Tibial nerve (tissue), 4 donors: ENCODE data around the gene SMAD1. TPM values are rescaled to one million over a fixed set of nuclear protein-coding genes. Genes with fewer than 3 reads are reported as not detected.

Experiments used
- DNase-seq, 2 donors: peaks; one replicate each; pipeline ENCODE4 v3.0.0-alpha.2; 2019; ENCODE audit warnings: low spot score in 2 of 2
- H3K27ac ChIP-seq, 4 donors: fragments of 200-600 bp; sonication (generic) in 3 of 4; one replicate each; pipeline ENCODE4 v1.5.1; 2017 to 2019; ENCODE audit warnings: mild to moderate bottlenecking in 1 of 4
- H3K27me3 ChIP-seq, 2 donors: fragments of 200-600 bp; sonication (generic) in 1 of 2; one replicate each; pipeline versions ENCODE4 v1.5.1 to v1.6.0; 2017 to 2019
- H3K36me3 ChIP-seq, 3 donors: fragments of 200-600 bp; sonication (generic); one replicate each; pipeline ENCODE4 v1.5.1; 2018 to 2019
- H3K4me1 ChIP-seq, 4 donors: fragments of 200-600 bp; sonication (generic) in 3 of 4; one replicate each; pipeline ENCODE4 v1.5.1; 2017 to 2019
- H3K4me3 ChIP-seq, 4 donors: fragments of 200-600 bp; sonication (generic) in 3 of 4; one replicate each; pipeline ENCODE4 v1.5.1; 2017 to 2019; ENCODE audit warnings: mild to moderate bottlenecking in 1 of 4, moderate library complexity in 1 of 4
- H3K9me3 ChIP-seq, 4 donors: fragments of 200-600 bp; sonication (generic) in 3 of 4; one replicate each; pipeline ENCODE4 v1.5.1; 2017 to 2019
- EP300 ChIP-seq, 2 donors: sonication (generic); formaldehyde crosslinking; IDR thresholded peaks; one replicate each; pipeline ENCODE4 v1.6.1; 2017; ENCODE audit warnings: antibody characterized with exemption in 2 of 2, mild to moderate bottlenecking in 1 of 2
- POLR2A ChIP-seq, 2 donors: fragments of 450-650 bp; IDR thresholded peaks; one replicate each; pipeline ENCODE4 v1.6.1; 2017; ENCODE audit warnings: antibody characterized with exemption in 2 of 2, mild to moderate bottlenecking in 2 of 2, moderate library complexity in 2 of 2
- WGBS, 2 donors: methylation state at CpG; one replicate each; pipeline ENCODE4 v1.1.5; 2018; 5-methylcytosine and 5-hydroxymethylcytosine counted together
- total RNA-seq, 4 donors: library from RNA; depleted of rRNA; stranded (reverse); fragments of >200 nt; gene quantifications; one replicate each; pipeline ENCODE4 v1.1.0, GENCODE V29; 2016
- TF ChIP-seq, protein P1 (sequence below), 5 experiments: fragments of 200-600 bp in 3 of 5; fragments of 450-650 bp in 2 of 5; sonication (generic) in 3 of 5; IDR thresholded peaks; one replicate each; pipeline ENCODE4 v1.5.1; 2016 to 2019; ENCODE audit warnings: antibody characterized with exemption in 5 of 5, mild to moderate bottlenecking in 3 of 5, moderate library complexity in 2 of 5

Gene SMAD1
- total RNA-seq, result 10 to 100 TPM; 23.8 to 48.6 (median 34.9) TPM

DNA sequence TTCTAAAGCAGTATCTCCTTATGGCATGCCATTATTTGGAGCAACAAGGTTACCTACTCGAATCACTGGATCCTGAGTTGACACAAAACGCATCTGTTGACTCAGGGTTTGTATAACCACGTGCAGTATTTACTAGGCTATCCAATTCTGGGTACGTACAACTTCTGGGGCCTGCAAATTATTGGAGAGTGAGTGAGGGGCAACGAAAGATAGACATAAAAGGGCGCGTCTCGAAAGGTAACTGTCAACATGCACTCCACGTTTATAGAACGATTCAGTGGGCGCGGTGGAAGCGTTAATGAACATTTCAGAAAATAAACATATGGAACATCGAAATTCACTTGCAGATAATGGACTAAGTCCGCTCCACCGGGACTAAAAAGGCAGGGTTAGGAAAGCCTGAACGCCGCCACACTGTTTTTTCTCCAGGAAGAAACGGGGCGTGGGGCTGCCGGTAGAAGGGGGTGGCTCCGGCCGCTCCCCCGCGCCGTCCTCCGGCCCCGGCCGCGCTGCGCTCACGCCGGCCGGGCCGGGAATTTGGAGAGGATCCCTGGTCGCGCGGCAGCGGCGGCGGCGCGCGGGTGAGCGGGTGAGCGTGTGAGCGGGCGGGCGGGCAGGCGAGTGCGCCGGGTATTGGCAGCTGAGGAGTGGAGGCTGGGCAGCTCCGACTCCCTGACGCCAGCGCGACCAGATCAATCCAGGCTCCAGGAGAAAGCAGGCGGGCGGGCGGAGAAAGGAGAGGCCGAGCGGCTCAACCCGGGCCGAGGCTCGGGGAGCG lies at the start of gene SMAD1:
Gene SMAD1 (plus strand): TSS at position 690 of the 778 bp plus-strand sequence. CDS start 32,761 bp downstream, outside the sequence.
- 1% methylated on average over 40 to 63 of the region's 65 CpGs for WGBS, 2 donors
- Histone ChIP-seq H3K27ac (peak within 1 kb of the TSS; percentile 90 to 98 (median 96)), H3K4me1 (peaks cover 0 to 32% (median 10%) of the 10 kb centered on the region in 4 donors), H3K27me3 (no peaks in the 10 kb centered on the region), H3K4me3 (peak within 1 kb of the TSS; percentile 80 to 96 (median 86)), H3K9me3 (no peaks in the 10 kb centered on the region), H3K36me3 (no peaks in the 10 kb centered on the region)
- TF ChIP-seq, protein P1, sequence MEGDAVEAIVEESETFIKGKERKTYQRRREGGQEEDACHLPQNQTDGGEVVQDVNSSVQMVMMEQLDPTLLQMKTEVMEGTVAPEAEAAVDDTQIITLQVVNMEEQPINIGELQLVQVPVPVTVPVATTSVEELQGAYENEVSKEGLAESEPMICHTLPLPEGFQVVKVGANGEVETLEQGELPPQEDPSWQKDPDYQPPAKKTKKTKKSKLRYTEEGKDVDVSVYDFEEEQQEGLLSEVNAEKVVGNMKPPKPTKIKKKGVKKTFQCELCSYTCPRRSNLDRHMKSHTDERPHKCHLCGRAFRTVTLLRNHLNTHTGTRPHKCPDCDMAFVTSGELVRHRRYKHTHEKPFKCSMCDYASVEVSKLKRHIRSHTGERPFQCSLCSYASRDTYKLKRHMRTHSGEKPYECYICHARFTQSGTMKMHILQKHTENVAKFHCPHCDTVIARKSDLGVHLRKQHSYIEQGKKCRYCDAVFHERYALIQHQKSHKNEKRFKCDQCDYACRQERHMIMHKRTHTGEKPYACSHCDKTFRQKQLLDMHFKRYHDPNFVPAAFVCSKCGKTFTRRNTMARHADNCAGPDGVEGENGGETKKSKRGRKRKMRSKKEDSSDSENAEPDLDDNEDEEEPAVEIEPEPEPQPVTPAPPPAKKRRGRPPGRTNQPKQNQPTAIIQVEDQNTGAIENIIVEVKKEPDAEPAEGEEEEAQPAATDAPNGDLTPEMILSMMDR (IDR thresholded peaks at IDR 0.05), result no peak
- TF ChIP-seq POLR2A (IDR thresholded peaks at IDR 0.05) (peak in 1 of 2 donors; percentile 57), EP300 (IDR thresholded peaks at IDR 0.05) (peak in 1 of 2 donors; percentile 74)
- DNase-seq, result peak; percentile 63 to 66

DNA sequence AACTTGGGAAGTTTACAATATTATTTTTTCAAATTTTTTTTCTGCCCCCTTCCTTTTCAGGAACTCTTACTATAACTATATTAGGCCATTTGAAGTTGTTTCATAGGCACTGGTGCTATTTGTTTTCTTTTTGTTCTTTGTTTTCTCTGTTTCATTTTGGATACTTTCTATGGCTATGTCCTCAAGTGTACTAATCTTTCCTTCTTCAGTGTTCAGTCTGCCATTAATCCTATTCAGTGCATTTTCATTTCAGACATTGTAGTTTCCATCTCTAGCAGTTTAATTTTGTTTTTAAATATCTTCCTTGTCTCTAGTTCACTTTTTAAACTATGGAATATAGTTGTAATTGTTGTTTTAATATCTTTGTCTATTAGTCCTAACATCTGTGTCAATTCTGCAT lies 48.0 kb upstream of the SMAD1 start:
- Histone ChIP-seq H3K4me3 (no peak overlapping the region), H3K4me1 (no peaks in the 10 kb centered on the region), H3K27ac (no peak overlapping the region), H3K36me3 (no peaks in the 10 kb centered on the region), H3K27me3 (no peaks in the 10 kb centered on the region), H3K9me3 (peaks cover 0 to 15% (median 0%) of the 10 kb centered on the region in 4 donors)
- no peak for TF ChIP-seq EP300 (IDR thresholded peaks at IDR 0.05)
- TF ChIP-seq, protein P1 (IDR thresholded peaks at IDR 0.05), result no peak
- no peak for DNase-seq

DNA sequence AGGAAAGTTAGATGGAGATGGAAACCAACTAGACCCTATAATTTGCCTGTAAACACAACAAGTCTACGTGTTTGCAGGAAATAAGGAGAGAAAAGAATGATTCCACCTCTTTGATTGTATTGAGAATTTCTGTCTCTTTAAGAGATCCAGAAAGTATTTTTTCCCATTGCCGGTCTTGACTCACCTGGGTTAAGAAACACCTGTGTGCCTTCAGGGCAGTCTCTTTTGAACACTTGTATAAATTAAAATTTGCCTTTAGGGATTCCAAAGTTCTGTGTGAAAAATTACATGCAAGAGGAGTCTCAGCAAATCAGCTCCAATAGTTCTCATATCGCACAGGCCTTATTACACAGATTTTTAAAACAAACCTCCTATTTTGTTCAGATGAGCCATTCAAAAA lies 46.0 kb upstream of the SMAD1 start:
- Histone ChIP-seq H3K36me3 (no peaks in the 10 kb centered on the region), H3K27me3 (no peaks in the 10 kb centered on the region), H3K27ac (no peak overlapping the region), H3K4me3 (no peak overlapping the region), H3K4me1 (no peaks in the 10 kb centered on the region), H3K9me3 (peaks cover 0 to 15% (median 0%) of the 10 kb centered on the region in 4 donors)
- TF ChIP-seq, protein P1 (IDR thresholded peaks at IDR 0.05), result no peak
- TF ChIP-seq POLR2A (IDR thresholded peaks at IDR 0.05), result no peak
- TF ChIP-seq EP300 (IDR thresholded peaks at IDR 0.05), result no peak
- WGBS, 2 donors, result 76 to 78% methylated on average over 3 of the region's 3 CpGs
- DNase-seq, result no peak

DNA sequence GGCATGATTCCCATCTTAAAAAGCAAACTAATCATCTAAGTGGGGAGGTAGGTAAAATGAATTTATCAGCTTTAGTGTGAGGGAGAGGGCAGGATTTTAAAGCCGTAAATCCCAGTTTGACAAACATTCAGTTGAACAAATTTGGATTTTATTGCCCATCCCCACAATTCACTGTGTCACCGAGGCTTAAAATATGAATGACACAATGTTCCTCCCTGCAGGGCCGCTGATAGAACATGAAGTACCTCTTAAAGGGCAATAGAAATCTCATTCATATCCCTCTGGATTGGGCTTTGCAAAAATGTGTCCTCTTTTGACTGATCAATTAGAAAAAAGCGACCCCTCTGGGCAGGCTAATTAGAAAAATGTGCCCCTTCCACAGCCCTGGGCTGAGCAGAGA lies 45.5 kb upstream of the SMAD1 start:
- Histone ChIP-seq H3K4me3 (no peak overlapping the region), H3K27me3 (no peaks in the 10 kb centered on the region), H3K27ac (no peak overlapping the region), H3K9me3 (peaks cover 0 to 15% (median 0%) of the 10 kb centered on the region in 4 donors), H3K36me3 (no peaks in the 10 kb centered on the region), H3K4me1 (no peaks in the 10 kb centered on the region)
- no peak for DNase-seq
- TF ChIP-seq, protein P1 (IDR thresholded peaks at IDR 0.05), result no peak
- no peak for TF ChIP-seq POLR2A (IDR thresholded peaks at IDR 0.05)
- TF ChIP-seq EP300 (IDR thresholded peaks at IDR 0.05), result no peak
- WGBS, 2 donors, result 59 to 69% methylated on average over 4 of the region's 4 CpGs

DNA sequence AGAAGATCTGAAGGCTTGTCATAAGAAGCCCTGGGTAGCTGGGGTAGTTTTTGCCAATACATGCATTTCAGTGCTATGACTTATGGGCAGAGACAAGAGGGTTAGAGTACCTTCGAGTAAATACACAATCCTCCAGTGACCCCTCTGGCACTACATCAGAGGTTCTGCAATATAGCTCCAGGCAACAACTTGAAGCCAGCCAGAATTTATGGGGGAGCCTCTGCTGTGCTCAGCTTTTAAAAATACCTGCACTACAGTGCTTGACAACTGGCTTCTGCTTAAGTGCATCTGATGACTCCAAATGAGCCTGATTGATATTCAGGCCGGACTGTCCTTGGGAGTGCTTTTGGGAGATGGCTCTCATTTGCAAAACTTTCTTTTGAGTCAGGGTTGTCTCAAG lies 44.9 kb upstream of the SMAD1 start:
- no peak for DNase-seq
- H3K9me3 ChIP-seq, result peaks cover 0 to 15% (median 0%) of the 10 kb centered on the region in 4 donors
- no peak overlapping the region for H3K27ac ChIP-seq
- WGBS, 2 donors, result 36 to 51% methylated on average over 2 of the region's 2 CpGs
- no peak overlapping the region for H3K4me3 ChIP-seq
- no peaks in the 10 kb centered on the region for H3K4me1 ChIP-seq
- H3K27me3 ChIP-seq, result no peaks in the 10 kb centered on the region
- no peaks in the 10 kb centered on the region for H3K36me3 ChIP-seq
- TF ChIP-seq POLR2A (IDR thresholded peaks at IDR 0.05), result no peak
- no peak for TF ChIP-seq EP300 (IDR thresholded peaks at IDR 0.05)
- TF ChIP-seq, protein P1 (IDR thresholded peaks at IDR 0.05), result no peak
